SIG-M5 treated with dmso at 0.1 percent for 504 hours (cell line): ENCODE results near the gene RNFT2.
"Not testable (repeated sequence)": the region's sequence is repeated elsewhere in the genome, so short reads cannot be mapped to it uniquely, and the experiment has no call there.

Experiments
- DNase-seq: peaks from one replicate; lab custom pipeline; 2025; ENCODE audit not compliant: unreplicated experiment; lab: John Stamatoyannopoulos, UW

The RNFT2 gene

DNA sequence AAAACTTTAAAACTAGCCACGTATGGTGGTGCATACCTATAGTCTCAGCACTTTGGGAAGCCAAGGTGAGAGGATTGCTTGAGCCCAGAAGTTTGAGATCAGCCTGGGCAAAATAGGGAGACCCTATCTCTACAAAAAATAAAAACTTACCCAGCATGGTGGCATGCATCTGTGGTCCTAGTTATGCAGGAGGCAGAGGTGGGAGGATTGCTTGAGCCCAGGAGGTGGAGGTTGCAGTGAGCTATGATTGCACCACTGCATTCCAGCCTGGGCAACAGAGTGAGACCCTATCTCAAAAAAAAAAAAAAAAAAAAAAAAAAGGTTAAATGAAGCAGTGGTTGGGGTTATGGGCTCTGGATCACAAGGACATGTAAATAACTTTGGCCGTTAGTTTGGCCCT, 4.7 kb downstream of the RNFT2 start:
- DNase-seq: not testable (repeated sequence)

GRCh38 chr12:116744766-116745165, 6.7 kb downstream of the RNFT2 start:
- no peak for DNase-seq

- no peak for DNase-seq
Observed at GRCh38 chr12:116745554-116745953, 7.4 kb downstream of the RNFT2 start.

- no peak for DNase-seq
Observed at GRCh38 chr12:116749884-116750283, 11.8 kb downstream of the RNFT2 start.

DNA sequence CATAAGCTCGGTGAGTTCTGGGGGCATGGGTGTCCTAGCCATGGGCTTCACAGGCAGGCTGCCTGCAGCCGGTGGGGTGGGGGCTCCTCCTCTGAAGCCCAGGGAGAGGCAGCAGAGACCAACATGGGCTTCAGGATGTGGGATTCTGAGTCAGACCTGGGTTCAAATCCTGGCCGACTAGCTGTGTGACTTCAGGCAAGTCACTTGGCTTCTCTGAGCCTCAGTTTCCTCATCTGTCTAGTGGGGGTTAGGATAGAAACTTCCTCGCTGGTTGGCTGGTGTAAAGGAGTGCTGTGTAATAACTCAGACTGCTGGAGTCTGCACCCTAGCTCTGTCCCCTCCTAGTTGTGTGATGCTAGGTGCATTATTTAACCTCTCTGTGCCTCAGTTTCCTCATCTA, 12.2 kb downstream of the RNFT2 start:
- no peak for DNase-seq

DNA sequence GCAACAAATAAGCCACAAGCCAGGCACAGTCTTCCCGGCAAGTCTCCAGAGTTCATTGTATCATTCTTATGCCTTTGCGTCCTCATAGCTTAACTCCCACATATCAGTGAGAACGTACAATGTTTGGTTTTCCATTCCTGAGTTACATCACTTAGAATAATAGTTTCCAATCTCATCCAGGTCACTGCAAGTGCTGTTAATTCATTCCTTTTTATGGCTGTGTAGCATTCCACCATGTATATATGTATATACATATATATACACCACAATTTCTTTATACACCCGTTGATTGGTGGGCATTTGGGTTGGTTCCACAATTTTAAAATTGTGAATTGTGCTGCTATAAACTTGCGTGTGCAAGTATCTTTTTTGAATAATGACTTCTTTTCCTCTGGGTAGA, 16.0 kb downstream of the RNFT2 start:
- DNase-seq: not testable (repeated sequence)

DNA sequence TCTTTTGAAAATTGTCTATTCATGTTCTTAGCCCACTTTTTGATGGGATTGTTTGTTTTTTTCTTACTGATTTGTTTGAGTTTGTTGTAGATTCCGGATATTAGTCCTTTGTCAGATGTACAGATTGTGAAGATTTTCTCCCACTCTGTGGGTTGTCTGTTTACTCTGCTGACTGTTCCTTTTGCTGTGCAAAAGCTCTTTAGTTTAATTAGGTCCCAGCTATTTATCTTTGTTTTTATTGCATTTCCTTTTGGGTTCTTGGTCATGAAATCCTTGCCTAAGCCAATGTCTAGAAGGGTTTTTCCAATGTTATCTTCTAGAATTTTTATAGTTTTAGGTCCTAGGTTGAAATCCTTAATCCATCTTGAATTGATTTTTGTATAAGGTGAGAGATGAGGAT, 16.7 kb downstream of the RNFT2 start:
- DNase-seq: not testable (repeated sequence)

- no peak for DNase-seq
Observed at GRCh38 chr12:116759783-116760621, 21.9 kb downstream of the RNFT2 start.

DNA sequence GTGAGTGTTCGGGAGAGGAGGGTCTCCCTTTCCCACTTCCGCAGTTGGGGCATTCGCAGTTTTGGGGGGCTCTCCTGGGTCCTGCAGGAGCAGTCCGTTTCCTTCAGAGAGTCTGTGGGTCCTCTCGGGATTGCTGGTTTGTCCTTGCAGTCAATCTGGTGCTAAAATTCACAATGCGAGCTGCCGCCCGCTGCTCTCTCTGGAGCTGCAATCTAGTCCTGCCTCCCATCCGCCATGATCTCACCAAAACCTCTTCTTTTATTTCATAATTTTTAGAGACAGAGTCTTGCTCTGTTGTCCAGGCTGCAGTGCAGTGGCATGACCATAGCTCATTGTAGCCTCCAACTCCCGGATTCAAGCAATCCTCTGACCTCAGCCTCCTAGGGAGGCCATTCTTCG, 22.5 kb downstream of the RNFT2 start:
- DNase-seq: no peak

DNA sequence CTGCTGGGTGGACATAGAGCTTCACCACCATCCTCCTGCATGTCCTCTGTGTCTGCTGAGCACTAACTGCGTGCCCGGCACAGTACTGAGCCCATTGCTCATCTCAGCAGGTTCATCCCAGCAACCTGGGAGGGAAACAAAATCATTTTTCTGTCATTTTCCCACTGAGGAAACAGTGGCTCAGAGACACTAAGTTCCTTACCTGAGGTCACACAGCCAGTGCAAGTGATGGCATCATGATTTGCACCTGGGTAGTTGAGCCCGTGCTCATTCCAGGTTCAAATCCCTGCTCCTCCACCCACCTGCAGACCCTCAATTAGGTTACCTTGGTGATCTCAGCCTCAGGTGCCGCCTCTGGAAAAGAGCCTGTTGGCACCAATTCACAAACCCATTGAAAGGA, 23.4 kb downstream of the RNFT2 start:
- no peak for DNase-seq

GRCh38 chr12:116765271-116765670, 27.2 kb downstream of the RNFT2 start:
- no peak for DNase-seq

- no peak for DNase-seq
Observed at GRCh38 chr12:116766285-116766684, 28.2 kb downstream of the RNFT2 start.

DNA sequence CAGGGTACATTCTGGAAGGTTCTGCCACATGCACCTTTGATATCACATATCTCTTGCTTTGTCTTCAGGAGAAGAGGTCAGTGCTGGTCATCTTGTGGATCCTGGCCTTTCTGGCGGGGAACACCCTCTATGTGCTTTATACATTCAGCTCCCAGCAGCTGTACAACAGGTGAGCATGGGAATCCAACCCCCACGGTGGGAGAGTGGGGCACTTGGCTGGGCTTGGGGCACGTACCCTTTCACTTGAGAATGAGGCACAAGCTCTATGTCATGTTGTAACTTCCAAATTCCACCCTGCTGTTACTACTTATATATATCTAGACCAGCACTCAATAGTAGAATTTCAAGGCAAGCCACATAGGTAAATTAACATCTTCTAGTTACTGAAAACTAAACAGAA, 28.6 kb downstream of the RNFT2 start:
- no peak for DNase-seq

- DNase-seq: no peak
Observed at GRCh38 chr12:116771651-116772050, 33.5 kb downstream of the RNFT2 start.

DNA sequence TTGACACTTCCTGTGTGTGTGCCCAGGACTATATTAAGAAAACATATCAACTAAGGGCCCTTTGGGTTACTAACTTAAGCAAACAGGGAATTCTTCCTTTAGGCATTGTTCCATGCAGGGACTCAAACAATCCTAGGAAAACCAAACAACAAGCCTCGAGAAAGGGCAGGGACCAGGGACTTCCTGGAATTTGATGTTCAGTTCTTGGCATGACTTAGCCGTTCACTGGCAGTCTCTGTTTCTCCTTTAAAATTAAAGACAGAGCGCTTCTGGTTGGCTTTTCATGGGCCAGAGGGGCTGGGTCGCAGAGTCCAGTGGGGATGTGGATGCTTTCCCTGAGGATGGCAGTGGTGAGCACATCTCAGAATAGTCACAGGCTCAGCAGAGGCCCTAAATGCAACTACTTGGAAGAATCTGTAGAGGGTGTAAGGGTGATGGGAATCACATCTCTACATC, 35.2 kb downstream of the RNFT2 start:
- peak; percentile 12 for DNase-seq

- no peak for DNase-seq
Observed at GRCh38 chr12:116774020-116774419, 35.9 kb downstream of the RNFT2 start.

- no peak for DNase-seq
Observed at GRCh38 chr12:116777245-116777644, 39.1 kb downstream of the RNFT2 start.

- DNase-seq: no peak
Observed at GRCh38 chr12:116779597-116779996, 41.5 kb downstream of the RNFT2 start.

DNA sequence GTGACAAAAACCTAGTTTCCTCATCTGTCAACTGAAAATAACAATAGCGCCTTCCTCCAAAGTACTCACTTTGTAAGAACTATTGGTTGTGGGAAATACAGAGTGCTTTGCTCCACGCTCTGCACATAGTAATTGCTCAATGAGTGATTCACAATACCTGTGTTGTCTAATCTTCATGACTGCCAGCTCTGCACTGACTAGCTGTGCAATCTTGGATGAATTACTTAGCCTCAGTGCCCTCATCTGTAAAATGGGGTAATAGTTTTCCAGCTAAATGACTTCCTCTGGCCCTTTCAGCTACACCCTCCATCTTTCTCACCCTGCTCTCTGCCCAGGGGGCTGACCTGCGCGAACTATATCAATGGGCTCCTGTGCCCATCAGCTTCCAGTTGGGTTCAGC, 42.8 kb downstream of the RNFT2 start:
- DNase-seq: no peak

GRCh38 chr12:116783525-116784237, 45.6 kb downstream of the RNFT2 start:
- peak; percentile 25 for DNase-seq

DNA sequence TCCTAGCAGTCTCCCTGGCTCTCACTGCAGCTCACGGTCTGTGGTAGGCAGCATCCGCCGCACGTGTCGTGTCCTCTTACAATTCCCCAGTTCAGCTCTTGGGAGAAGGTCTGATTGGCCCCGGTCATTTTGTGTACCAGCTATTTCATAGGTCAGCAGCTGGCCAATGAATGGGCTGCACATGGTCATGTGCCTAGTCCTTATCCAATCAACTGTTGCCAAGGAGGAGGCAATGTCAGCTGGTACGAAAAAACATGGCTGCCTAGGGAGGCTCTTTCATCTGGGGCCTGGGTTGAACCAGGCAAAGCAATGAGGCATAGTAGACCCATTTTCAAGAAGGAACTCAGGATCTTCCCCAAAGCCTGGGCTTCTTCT, 46.1 kb downstream of the RNFT2 start:
- no peak for DNase-seq

DNA sequence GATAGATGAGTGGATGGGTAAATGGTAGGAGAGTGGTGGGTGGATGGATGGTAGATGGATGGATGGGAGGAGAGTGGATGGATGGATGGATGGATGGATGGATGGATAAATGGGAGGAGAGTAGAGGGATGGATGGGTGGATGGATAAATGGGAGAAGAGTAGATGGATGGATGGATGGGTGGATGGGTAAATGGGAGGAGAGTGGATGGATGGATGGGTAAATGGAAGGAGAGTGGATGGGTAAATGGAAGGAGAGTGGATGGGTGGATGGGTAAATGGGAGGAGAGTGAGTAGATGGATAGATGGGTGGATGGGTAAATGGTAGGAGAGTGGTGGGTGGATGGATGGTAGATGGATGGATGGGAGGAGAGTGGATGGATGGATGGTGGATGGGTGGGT, 51.4 kb downstream of the RNFT2 start:
- not testable (repeated sequence) for DNase-seq
